GM11168 (cell line): ENCODE results near the gene RFPL4AL1.
"Not testable (repeated sequence)": the region's sequence is repeated elsewhere in the genome, so short reads cannot be mapped to it uniquely, and the experiment has no call there.

Experiments used
- in situ Hi-C: fragments of 300-500 bp; cut with MboI; formaldehyde crosslinking; loops from one replicate; pipeline ENCODE4 v1.12.0; 2022; ENCODE audit warnings: low sequenced_read_pairs; ENCODE audit not compliant: unreplicated experiment

The RFPL4AL1 gene

DNA sequence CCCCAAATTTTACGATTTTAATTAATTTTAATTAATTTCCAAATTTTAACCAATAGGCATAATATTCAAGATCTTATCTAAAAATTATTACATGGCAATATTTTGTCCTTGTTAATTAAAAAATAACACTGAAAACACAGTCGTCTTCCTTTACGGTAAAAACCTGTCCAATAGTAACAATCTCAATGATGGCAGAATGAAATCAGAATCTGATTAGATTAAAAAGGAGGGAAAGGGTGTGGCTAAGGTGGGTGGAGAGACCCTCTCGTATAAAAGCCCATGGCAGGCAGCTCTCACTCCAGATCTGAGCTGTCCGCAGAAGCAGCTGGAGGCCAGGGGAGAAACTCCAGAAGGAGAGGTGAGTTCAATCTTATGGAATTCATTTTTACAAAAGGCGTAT is at the start of gene RFPL4AL1:
Gene RFPL4AL1, plus strand, starts transcription at position 301 of the 400 bp plus-strand sequence. CDS start 2,687 bp downstream, outside the sequence.
- in situ Hi-C loops = not testable (repeated sequence)

DNA sequence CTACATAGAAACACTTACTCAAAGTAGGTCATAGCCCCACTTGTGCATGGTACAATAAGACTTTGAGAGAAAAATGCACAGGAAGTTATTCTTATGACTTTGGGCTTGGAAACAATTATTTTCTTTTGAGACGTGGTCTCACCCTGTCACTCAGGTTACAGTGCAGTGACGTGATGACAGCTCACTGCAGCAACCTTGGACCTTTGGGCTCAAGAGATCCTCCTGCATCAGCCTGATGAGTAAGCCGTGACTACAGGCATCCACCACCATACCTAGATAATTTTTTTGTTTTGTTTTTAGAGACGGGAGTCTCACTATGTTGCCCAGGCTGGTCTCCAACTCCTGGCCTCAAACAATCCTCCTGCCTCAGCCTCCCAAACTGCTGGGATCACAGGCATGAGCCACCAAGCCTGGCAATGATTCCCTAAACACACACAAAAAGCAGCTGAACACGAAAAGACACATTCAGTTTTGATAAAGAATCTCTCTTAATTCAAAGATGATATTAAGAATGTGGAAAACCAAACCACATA is 48.6 kb upstream of the RFPL4AL1 start:
- in situ Hi-C loops = no loop called here

DNA sequence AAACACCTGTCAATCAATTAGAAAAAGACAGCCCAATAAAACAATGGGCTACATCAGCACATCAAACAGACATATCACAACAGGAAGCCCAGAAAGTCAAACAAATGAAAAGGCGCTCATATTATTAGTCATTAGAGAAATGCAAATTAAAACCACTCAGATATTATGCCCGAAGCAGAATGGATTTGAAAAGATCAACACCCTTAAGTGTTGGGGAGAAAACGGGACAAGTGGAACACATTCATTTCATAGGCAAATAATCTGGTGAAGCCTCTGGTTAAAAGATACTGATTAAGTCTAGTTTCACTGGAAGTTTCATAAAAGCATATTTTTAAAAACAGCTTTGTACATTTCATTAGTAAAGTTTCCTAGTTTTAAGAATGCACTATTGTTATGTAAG is 48.1 kb upstream of the RFPL4AL1 start:
- in situ Hi-C loops = no loop called here

DNA sequence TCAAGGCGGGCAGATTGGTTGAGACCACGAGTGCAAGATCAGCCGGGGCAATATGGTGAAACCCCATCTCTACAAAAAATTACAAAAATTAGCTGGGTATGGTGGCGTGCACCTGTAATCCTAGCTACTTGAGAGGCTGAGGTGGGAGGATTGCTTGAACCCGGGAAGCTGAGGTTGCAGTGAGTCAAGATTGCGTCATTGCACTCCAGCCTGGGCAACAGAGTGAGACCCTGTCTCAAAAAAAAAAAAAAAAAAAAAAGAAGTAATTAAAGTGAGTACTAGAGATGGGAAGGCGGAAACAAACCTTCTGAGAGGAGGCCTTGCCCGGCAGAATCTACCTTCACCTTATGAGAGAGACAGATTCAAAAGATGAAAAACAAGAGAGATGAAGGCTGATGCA is 45.4 kb upstream of the RFPL4AL1 start:
- in situ Hi-C loops = no loop called here

DNA sequence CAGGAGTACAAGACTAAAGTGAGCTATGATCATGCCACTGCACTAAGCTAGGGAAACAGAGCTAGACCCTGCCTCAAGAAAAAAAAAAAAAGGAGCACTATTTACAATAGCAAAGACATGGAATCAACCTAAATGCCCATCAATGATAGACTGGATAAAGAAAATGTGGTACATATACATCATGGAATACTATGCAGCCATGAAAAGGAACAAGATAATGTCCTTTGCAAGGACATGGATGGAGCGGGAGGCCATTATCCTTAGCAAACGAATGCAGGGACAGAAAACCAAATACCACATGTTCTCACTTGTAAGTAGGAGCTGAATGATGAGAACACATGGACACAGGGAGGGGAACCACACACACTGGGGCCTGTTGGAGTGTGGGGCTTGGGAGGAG is 38.5 kb upstream of the RFPL4AL1 start:
- in situ Hi-C loops = not testable (repeated sequence)

DNA sequence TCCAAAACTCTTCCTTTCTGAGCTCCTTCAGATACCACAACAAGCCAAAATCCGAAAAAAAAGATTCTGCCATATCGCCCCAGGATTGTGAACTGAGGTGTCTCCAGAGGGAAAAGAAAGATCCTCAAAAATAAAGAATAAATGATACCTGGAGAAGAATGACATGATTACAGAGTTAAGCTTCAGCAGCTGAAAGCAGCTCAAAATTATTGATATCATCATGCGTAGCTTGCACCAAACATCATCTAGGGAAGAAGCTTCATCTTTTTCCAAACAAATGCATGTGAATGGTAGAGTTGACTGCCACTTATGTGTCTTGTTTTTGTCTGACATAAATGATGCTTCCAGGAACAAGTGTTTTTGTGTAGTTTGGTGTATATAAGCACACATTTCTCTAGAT is 30.6 kb upstream of the RFPL4AL1 start, which contains the start of gene NLRP9:
Gene NLRP9, minus strand, starts transcription at position 101 of the 400 bp plus-strand sequence. Its CDS starts 28 bp downstream, at position 73.
- in situ Hi-C loops = no loop called here

DNA sequence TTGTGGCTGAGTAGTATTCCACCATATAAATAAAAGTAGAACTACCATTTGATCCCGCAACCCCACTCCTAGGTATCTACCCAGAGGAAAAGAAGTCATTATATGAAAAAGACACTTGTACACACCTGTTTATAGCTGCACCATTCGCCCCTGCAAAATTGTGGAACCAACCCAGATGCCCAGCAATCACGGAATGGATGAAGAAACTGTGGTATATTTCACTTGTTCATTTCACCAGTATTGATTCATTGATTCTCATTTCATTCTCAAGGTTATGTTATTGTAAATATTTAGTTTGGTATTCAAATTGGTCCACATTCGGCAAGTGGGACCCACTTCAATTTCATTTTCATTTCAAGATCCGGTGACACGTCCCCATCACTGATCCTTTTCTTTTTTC is 18.2 kb upstream of the RFPL4AL1 start:
- in situ Hi-C loops = no loop called here

DNA sequence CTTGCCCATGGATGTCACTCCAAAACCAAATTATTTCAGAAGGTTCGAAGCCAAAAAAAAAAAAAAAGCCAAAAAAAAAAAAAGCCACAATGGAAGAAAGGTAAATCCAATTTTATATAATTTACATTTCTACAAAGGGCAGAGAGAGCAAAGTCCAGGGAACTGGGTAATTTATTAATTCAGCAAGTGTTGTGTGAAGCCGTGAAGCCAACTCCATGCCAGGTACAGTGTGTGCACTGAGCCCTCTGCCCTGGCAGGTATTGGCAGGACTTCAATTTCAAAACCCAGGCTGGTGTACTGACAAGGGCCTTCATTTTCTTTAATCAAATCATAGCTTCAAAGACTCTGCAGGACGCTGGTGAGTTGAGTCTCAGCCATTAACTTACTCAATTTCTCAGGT is 15.5 kb upstream of the RFPL4AL1 start:
- in situ Hi-C loops = no loop called here

DNA sequence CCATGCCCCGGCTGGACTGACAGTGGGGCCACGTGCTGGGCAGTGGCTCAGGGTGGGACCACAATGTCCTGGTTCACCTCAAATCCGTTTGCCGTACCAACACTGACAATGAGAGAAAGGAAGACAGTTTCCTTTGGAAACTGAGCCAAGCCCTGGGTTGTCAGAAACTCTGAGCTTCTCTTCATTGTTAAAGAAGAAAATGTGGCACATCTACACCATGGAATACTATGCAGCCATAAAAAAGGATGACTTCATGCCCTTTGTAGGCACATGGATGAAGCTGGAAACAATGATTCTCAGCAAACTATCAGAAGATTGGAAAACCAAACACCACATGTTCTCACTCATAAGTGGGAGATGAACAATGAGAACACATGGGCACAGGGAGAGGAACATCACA is 12.1 kb upstream of the RFPL4AL1 start:
- in situ Hi-C loops = not testable (repeated sequence)

DNA sequence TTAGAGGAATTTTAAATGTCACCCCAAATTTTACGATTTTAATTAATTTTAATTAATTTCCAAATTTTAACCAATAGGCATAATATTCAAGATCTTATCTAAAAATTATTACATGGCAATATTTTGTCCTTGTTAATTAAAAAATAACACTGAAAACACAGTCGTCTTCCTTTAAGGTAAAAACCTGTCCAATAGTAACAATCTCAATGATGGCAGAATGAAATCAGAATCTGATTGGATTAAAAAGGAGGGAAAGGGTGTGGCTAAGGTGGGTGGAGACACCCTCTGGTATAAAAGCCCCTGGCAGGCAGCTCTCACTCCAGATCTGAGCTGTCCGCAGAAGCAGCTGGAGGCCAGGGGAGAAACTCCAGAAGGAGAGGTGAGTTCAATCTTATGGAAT is 10.1 kb upstream of the RFPL4AL1 start, which contains the start of gene RFPL4A:
Gene RFPL4A, plus strand, starts transcription at position 301 of the 400 bp plus-strand sequence. CDS start 2,704 bp downstream, outside the sequence.
- in situ Hi-C loops = not testable (repeated sequence)

DNA sequence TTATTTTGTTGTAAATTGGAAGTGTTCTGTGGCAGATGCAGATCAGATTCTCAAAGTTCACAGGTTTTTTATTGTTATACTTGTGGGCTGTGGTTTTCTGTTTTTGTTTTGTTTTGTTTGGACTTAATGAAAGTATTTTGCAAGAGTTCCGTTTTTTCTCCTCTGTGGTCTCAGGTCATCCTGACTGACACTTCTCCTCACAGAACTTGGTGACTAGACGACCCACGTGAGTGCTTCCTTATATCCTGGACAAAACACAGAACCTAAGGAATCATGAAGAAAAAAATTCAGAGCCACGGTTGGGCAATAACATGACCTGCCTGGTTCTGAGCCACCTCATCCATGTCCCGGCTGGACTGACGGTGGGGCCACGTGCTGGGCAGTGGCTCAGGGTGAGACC is 2.5 kb upstream of the RFPL4AL1 start:
- in situ Hi-C loops = no loop called here

DNA sequence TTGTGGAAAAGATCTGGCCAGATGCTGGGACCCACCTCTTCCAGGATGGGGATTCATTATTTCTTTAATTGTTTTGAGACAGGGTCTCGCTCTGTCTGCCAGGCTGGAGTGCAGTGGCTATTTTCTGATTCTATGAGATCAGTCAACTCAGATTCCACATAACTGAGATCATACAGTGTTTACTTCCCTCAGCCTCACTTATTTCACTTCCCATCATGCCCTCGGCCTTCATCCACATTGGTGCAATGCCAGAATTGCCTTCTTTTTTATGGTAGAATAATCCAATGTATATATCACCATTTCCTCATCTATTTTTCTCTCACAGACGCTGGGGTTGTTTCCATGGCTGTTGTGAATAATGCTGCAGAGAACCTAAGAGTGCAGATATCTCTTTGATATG is 714 bp downstream of the RFPL4AL1 start:
- in situ Hi-C loops = not testable (repeated sequence)

DNA sequence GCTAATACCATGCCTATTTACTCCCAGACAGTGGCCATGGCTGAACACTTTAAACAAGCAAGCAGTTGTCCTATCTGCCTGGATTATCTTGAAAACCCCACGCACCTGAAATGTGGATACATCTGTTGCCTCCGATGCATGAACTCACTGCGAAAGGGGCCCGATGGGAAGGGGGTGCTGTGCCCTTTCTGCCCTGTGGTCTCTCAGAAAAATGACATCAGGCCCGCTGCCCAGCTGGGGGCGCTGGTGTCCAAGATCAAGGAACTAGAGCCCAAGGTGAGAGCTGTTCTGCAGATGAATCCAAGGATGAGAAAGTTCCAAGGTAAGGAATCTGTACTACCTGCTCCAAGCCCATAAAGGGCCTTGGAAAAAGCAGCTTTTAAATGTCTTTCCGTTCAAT is 8.6 kb downstream of the RFPL4AL1 start:
- in situ Hi-C loops = no loop called here

DNA sequence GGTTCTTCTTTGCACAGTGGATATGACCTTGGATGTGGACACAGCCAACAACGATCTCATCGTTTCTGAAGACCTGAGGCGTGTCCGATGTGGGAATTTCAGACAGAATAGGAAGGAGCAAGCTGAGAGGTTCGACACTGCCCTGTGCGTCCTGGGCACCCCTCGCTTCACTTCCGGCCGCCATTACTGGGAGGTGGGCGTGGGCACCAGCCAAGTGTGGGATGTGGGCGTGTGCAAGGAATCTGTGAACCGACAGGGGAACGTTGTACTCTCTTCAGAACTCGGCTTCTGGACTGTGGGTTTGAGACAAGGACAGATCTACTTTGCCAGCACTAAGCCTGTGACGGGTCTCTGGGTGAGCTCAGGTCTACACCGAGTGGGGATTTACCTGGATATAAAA is 9.4 kb downstream of the RFPL4AL1 start:
- in situ Hi-C loops = no loop called here

DNA sequence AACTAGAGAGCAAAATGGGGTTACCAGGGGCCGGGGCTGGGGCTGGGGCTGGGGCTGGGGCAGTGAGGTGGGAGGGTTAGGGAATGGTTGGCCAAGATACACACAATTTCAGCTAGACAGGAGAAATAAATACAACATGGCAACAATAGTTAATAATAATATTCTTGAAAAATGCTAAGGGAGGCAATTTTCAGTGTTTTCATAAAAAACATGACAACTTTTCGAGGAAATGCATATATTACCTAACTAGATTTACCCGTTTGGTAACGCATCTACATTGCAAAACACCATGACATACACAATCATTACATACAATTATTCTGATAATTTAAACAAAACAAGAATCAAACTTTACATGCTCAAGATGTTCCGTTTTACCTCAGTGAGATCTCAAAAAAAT is 12.2 kb downstream of the RFPL4AL1 start:
- in situ Hi-C loops = no loop called here

DNA sequence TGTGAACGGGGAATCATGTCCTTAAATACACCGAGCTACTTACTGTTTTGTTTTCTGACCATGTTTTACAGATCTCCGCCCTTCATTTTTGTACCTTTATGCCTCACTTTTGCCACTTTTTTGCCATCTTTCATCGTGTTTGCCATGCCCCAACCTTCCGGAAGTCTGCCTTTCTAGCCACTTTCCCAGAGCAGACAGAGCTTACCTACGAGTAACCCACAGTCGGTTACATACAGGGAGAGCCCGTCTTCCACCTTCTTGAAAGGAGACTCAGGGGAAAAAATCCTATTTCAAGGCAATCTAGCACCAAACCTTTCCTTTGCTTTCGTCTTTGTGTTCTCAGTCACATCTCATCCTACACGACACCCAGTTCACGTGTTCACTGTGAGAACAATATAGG is 26.1 kb downstream of the RFPL4AL1 start:
- in situ Hi-C loops = no loop called here

DNA sequence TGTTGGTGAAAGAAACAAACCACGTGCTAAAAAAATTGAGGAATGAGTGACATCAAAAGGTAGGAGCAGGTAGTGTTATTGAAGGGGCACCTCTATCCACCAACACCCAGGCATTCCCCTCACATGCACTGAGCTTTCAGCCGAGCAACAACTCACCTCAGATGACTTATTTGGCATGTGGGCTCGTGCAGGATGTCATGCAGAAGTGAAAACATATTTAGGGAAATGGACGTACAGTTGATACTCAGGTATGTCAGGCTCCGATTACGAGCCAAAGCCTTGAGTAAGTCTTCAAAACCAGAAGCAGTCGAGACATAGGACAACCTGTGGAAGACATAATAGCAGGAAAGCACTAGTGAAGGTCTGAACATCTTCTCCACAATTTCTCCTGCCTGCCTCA is 32.5 kb downstream of the RFPL4AL1 start:
- in situ Hi-C loops = no loop called here

DNA sequence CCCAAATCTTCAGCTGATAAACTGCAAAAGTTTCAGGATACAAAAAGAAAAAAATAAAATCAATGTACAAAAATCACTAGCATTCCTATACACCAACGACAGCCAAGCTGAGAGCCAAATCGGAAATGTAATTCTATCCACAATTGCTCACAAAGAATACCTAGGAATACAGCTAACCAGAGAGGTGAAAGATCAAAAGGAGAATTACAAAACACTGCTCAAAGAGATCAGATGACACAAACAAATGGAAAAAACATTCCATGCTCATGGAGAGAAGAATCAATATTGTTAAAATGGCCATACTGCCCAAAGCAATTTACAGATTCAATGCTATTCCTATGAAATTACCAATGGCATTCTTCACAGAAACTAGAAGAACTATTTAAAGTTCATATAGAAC is 33.4 kb downstream of the RFPL4AL1 start:
- in situ Hi-C loops = no loop called here

DNA sequence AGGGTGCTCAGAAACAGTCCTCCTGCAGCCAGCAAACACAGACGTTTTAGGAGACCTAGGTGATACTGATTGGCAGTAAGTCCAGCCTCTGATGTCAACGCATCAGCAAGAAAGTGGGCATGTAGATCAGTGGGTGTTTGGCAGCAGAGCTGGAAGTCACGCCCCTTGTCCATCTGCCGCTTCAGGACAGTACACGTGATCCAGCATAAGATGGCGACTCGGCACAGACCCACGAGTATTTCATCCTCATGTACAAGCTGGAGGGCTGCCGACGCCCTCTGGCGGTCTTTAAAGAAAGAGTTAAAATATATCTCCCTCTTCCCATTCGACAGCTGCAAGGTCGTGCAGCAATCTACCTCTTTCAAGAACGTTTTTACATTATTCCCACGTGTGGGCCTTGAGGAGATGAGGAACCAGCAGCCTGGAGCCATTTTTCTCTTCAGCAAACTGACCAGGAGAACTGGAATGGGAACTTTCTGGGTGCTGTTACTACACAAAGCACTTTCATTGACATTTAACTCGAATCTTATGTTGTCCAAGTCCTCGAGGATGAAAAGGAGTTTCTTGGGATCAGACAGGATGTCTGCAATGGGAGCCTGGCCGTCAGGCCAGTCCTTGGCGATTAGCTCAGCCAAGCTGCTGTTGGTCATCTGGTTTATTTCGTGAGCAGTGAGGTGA is 40.6 kb downstream of the RFPL4AL1 start:
- in situ Hi-C loops = no loop called here

DNA sequence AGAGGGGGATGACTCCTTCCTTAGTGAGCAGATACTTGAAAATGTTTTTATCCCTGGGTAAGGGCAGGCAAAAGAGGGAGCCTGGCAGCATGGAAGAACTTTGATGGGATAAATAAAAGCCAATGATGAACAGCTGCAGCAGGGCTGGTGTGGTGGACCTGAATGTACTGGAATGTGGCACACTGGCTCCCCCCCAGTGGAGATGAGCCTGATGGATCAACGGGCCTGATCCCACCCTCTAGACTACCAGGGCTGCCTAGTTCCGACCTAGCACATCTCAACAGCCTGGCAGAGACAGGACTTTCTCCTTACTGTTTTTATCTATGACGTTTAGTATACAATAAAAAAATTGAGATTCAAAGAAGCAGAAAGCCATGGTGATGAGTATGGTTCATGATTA is 42.4 kb downstream of the RFPL4AL1 start:
- in situ Hi-C loops = no loop called here

DNA sequence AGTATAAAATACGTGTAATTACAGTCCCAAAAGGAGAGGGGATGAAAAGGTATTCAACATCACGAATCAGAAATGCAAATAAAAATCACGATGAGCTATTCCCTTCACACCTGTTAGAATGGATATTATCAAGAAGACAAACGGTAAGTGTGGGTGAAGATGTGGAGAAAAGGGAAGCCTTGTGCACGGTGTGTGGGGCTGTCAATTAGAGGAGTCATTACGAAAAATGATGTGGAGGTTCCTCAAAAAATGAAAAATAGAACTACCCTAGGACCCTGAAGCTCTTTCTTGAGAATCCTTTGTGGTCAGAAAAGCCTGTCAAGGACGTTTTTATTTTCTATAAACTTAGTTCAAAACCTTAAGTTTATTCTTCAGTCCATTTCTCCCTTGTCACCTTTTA is 43.5 kb downstream of the RFPL4AL1 start:
- in situ Hi-C loops = no loop called here

DNA sequence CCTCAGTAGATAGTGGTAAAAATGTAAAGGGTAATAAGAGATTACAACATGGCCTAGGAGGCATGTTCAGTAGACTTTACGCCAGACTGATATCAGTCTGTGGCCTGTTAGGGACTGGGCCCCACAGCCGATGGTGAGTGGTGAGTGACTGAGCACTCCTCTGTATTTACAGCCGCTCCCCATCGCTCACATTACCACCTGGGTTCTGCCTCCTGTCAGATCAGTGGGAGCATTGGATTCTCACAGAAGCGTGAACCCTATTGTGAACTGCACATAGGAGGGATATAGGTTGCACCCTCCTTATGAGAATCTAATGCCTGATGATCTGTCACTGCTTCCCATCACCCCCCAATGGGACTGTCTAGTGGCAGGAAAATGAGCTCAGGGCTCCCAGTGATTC is 45.0 kb downstream of the RFPL4AL1 start:
- in situ Hi-C loops = no loop called here
